Panc1 (cell line): ENCODE data around the gene SPSB3. TPM values are rescaled to one million over a fixed set of nuclear protein-coding genes. Genes with fewer than 3 reads are reported as not detected.

Experiments
- ATAC-seq: fragments of 200-7000 bp; cut with Tn5 transposase; 2 replicates; pipeline ENCODE4 v1.9.1; 2020; ENCODE audit warnings: mild to moderate bottlenecking, moderate library complexity
- BruUV-seq: library from RNA; stranded (reverse); fragments of 400-500 nt; replicated peaks from 2 replicates; lab custom pipeline; 2021; lab: Mats Ljungman, UMichigan
- CTCF ChIA-PET: fragments of 300-600 bp; sonication (Branson Sonifier 250); formaldehyde crosslinking; loops from one replicate; lab custom pipeline; 2022; ENCODE audit warnings: antibody characterized with exemption; lab: Charles Lee
- POLR2A ChIA-PET: fragments of 300-600 bp; sonication (Branson Sonifier 250); formaldehyde crosslinking; loops from one replicate; lab custom pipeline; 2022; ENCODE audit warnings: antibody characterized with exemption; lab: Charles Lee
- DNase-seq: peaks from one replicate; pipeline ENCODE4 v3.0.0-alpha.2; 2010; ENCODE audit warnings: low read depth, low spot score
- H3K27ac ChIP-seq: 2 replicates; pipeline ENCODE4 v1.5.1; 2011; ENCODE audit warnings: mild to moderate bottlenecking, low read length, inconsistent platforms
- H3K27me3 ChIP-seq: fragments of 200-500 bp; sonication (Bioruptor generic); 2 replicates; pipeline ENCODE4 v1.6.0; 2014; ENCODE audit warnings: low read length, inconsistent platforms; ENCODE audit not compliant: control insufficient read depth, insufficient read depth
- H3K36me3 ChIP-seq: fragments of 200-500 bp; sonication (Bioruptor generic); 2 replicates; pipeline ENCODE4 v1.5.1; 2014; ENCODE audit warnings: inconsistent platforms, mild to moderate bottlenecking, low read length, moderate library complexity; ENCODE audit not compliant: control insufficient read depth, insufficient read depth
- H3K4me1 ChIP-seq: 2 replicates; pipeline ENCODE4 v1.5.1; 2011; ENCODE audit warnings: inconsistent platforms, mild to moderate bottlenecking, low read length, moderate library complexity; ENCODE audit not compliant: control insufficient read depth, insufficient read depth
- H3K4me3 ChIP-seq, 2 experiments: 2 replicates each; pipeline ENCODE4 v1.5.1; 2011 to 2012; ENCODE audit warnings: low read depth in 2 of 2, low read length in 2 of 2, mild to moderate bottlenecking in 2 of 2, inconsistent platforms in 1 of 2, moderate library complexity in 1 of 2
- H3K9me3 ChIP-seq: fragments of 200-500 bp; sonication (Bioruptor generic); 2 replicates; pipeline ENCODE4 v1.5.1; 2014; ENCODE audit warnings: low read depth, mild to moderate bottlenecking, inconsistent platforms, low read length, moderate library complexity; ENCODE audit not compliant: control insufficient read depth, insufficient read depth
- CTCF ChIP-seq: fragments of 450-650 bp; IDR thresholded peaks from 2 replicates; pipeline ENCODE4 v1.5.1; 2017; ENCODE audit warnings: mild to moderate bottlenecking
- POLR2AphosphoS5 ChIP-seq: IDR thresholded peaks from 2 replicates; pipeline ENCODE4 v1.6.1; 2012; ENCODE audit warnings: mild to moderate bottlenecking, low read depth, low read length, moderate library complexity
- REST ChIP-seq, 2 experiments: IDR thresholded peaks; 2 replicates each; pipeline ENCODE4 v1.6.1; 2011 to 2012; ENCODE audit warnings: low read depth in 2 of 2, control low read depth in 1 of 2, low read length in 1 of 2, mild to moderate bottlenecking in 1 of 2, moderate library complexity in 1 of 2; ENCODE audit not compliant: insufficient read depth in 1 of 2
- SIN3A ChIP-seq: IDR thresholded peaks from 2 replicates; pipeline ENCODE4 v1.6.1; 2012; ENCODE audit warnings: low read depth, mild to moderate bottlenecking, low read length, moderate library complexity, borderline replicate concordance; ENCODE audit not compliant: insufficient read depth
- TCF7L2 ChIP-seq: IDR thresholded peaks from 2 replicates; pipeline ENCODE4 v1.6.1; 2011; ENCODE audit warnings: mild to moderate bottlenecking, low read depth, low read length, inconsistent platforms
- in situ Hi-C: cut with HindIII; loops from 2 replicates; pipeline ENCODE4 v1.10.0; 2016; ENCODE audit warnings: low sequenced_read_pairs, low pct_unique_long_range_greater_than_20kb
- intact Hi-C: fragments of 100-400 bp; cut with micrococcal nuclease; formaldehyde crosslinking; loops from one replicate; pipeline ENCODE4 v1.10.0; 2022; ENCODE audit not compliant: unreplicated experiment
- total RNA-seq: library from RNA; stranded (reverse); gene quantifications from one replicate; pipeline ENCODE4 v1.2.1, GENCODE V29; 2021; ENCODE audit not compliant: unreplicated experiment

The SPSB3 gene
- total RNA-seq, 1 experiment from 2014 or later: 23.0 TPM

DNA sequence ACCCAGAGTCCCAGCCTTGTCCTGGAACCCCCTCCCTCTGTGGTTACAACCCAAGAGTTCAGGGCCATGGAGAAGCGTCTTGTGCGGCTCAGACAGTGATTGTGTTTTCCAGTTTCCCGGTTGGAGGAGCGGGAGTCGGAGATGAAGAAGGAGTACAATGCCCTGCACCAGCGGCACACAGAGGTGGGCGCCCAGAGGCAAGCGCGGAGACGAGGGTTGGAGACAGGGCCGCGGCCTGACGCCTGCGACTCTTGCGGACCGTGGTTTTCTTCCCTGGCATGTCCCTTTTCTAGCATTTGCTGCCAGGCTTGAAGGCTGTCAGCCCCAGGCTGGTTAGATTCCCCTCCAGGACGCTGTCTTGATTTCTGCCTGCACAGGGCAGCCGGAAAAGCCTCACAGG lies 53.3 kb downstream of the SPSB3 start:
- no peak overlapping the region for H3K4me3 ChIP-seq
- TF ChIP-seq TCF7L2 (no peak), REST (IDR thresholded peaks at IDR 0.05; ENCODE audit: insufficient read depth in 1 of 2, low read depth in 2 of 2, low read length in 1 of 2) (no peak), POLR2AphosphoS5 (no peak), SIN3A (no peak), CTCF (no peak)
- intact Hi-C loops (no loop called here), in situ Hi-C loops (no loop called here)
- no peaks in the 10 kb centered on the region for H3K9me3 ChIP-seq
- BruUV-seq: no TSS peak
- no peak overlapping the region for H3K27ac ChIP-seq
- H3K36me3 ChIP-seq: no peaks in the 10 kb centered on the region
- no peak for DNase-seq
- CTCF ChIA-PET: no interaction called here
- no peaks in the 10 kb centered on the region for H3K27me3 ChIP-seq
- POLR2A ChIA-PET: no interaction called here
- peaks cover 2% of the 10 kb centered on the region; the same call in 1 of the 2 replicates for H3K4me1 ChIP-seq
- ATAC-seq: no peak

- no peaks in the 10 kb centered on the region for H3K27me3 ChIP-seq
- no peak overlapping the region for H3K27ac ChIP-seq
- no peak for DNase-seq
- no peaks in the 10 kb centered on the region for H3K36me3 ChIP-seq
- intact Hi-C loops (no loop called here), in situ Hi-C loops (no loop called here)
- H3K9me3 ChIP-seq: no peaks in the 10 kb centered on the region
- no peak overlapping the region for H3K4me3 ChIP-seq
- no TSS peak for BruUV-seq
- H3K4me1 ChIP-seq: peaks cover 13% of the 10 kb centered on the region
- CTCF ChIA-PET: no interaction called here
- TF ChIP-seq TCF7L2 (no peak), CTCF (no peak), SIN3A (no peak), POLR2AphosphoS5 (no peak), REST (IDR thresholded peaks at IDR 0.05; ENCODE audit: insufficient read depth in 1 of 2, low read depth in 2 of 2, low read length in 1 of 2) (no peak)
- no peak for ATAC-seq
- POLR2A ChIA-PET: no interaction called here
These were observed 54.4 kb downstream of the SPSB3 start for GRCh38 chr16:1727651-1728624.
